ENCODE measurements around the gene ABCA7. TPM values are rescaled to one million over a fixed set of nuclear protein-coding genes. Genes with fewer than 3 reads are reported as not detected.

The ABCA7 gene
- total and polyA plus RNA-seq, 2 of the 13 experiments (the other 11 are each of a cell fraction or from before 2014, with no cell fraction given) = 4.4 to 32.4 TPM

DNA sequence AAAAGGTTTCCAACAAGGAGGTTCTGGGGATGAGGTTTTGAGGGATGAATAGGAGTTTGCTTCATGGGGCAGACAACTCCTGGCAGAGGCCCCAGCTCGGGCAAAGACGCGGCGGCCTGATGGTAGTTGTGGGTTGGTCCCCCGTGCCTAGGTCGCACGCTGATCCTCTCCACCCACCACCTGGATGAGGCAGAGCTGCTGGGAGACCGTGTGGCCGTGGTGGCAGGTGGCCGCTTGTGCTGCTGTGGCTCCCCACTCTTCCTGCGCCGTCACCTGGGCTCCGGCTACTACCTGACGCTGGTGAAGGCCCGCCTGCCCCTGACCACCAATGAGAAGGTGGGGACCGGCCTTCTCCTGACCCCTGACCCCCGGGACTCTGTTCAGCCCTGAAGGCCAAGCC, 11.9 kb downstream of the ABCA7 start:
- peak overlapping the region; percentile 85 for H3K4me2 ChIP-seq (ENCODE audit: low read depth, low read length)
- H2AFZ ChIP-seq (ENCODE audit: low read length) = no peak overlapping the region
- no peaks in the 10 kb centered on the region for H3K79me2 ChIP-seq (ENCODE audit: insufficient read depth, low read length)
- no peaks in the 10 kb centered on the region for H3K9me3 ChIP-seq (ENCODE audit: low read length)
- H3K4me1 ChIP-seq (ENCODE audit: insufficient read depth, low read length) = peaks cover 26% of the 10 kb centered on the region
- H3K27me3 ChIP-seq (ENCODE audit: control insufficient read depth in 1 of 2, insufficient read depth in 2 of 2, low read length in 2 of 2) = no peaks in the 10 kb centered on the region
- intact Hi-C loops (cut with micrococcal nuclease; ENCODE audit: unreplicated experiment) = loop anchor here (10.0 kb wide), 1 partner anchor 53 kb away; the partner anchor contains the start of gene GPX4
- in situ Hi-C loops (cut with HindIII; ENCODE audit: extremely low pct_ligation_motif_present, low pct_unique_long_range_greater_than_20kb) = no loop called here
- peak overlapping the region; percentile 69 for H3K9ac ChIP-seq (ENCODE audit: insufficient read depth, low read depth, low read length)
- peak overlapping the region; percentile 75 for H3K27ac ChIP-seq (ENCODE audit: extremely low read length, insufficient read depth, low read length)
- ChIA-PET POLR2A (interaction anchor here (0.6 to 1.9 kb wide), 12 partner anchors 9 to 133 kb away, joined by 3 to 9 read pairs (median 4); partner anchors contain the start of genes ABCA7 and ARHGAP45), CTCF (ENCODE audit: low intra/inter-chr PET ratio, low total read pairs) (no interaction called here)
- ATAC-seq (peak; percentile 51), DNase-seq (ENCODE audit: low spot score) (no peak), FAIRE-seq (no peak)
- peaks cover 7 to 27% of the 10 kb centered on the region in 2 experiments; a peak in 4 of 5 replicates for H3K36me3 ChIP-seq (replicated peaks in 1 of 2; ENCODE audit: control insufficient read depth in 1 of 2, insufficient read depth in 2 of 2, low read length in 2 of 2)
- no TSS peak for BruUV-seq (replicated peaks)
- peak overlapping the region; percentile 62 to 75 (median 64); a peak in 5 of 6 replicates for H3K4me3 ChIP-seq (replicated peaks in 1 of 3; ENCODE audit: insufficient read depth in 1 of 3, low read depth in 2 of 3, low read length in 3 of 3)
- H4K20me1 ChIP-seq (ENCODE audit: insufficient read depth, low read length) = no peaks in the 10 kb centered on the region
- 13% methylated on average over 3 of the region's 17 CpGs for WGBS (ENCODE audit: low lambda C conversion rate)
- TF ChIP-seq MEIS1 (CRISPR knock-in tag; IDR thresholded peaks at IDR 0.05; ENCODE audit: borderline replicate concordance) (0 out of 2 replicates have a peak, but pooled peaks have one; percentile 12), ZNF737 (CRISPR knock-in tag; IDR thresholded peaks at IDR 0.05; ENCODE audit: borderline replicate concordance) (0 out of 2 replicates have a peak, but pooled peaks have one; percentile 36), NFYB (CRISPR knock-in tag; IDR thresholded peaks at IDR 0.05) (peak; percentile 23; the same call in 1 of the 2 replicates), ZXDC (CRISPR knock-in tag; IDR thresholded peaks at IDR 0.05) (peak; percentile 65; the same call in 1 of the 2 replicates), SP140L (CRISPR knock-in tag; IDR thresholded peaks at IDR 0.05; ENCODE audit: borderline replicate concordance) (no peak), REPIN1 (CRISPR knock-in tag; IDR thresholded peaks at IDR 0.05; ENCODE audit: borderline replicate concordance, low read depth) (no peak), NR2C2 (CRISPR knock-in tag; IDR thresholded peaks at IDR 0.05; ENCODE audit: borderline replicate concordance) (peak; percentile 25; the same call in 1 of the 2 replicates), BORCS8-MEF2B (CRISPR knock-in tag; IDR thresholded peaks at IDR 0.05) (no peak), ZNF253 (CRISPR knock-in tag; IDR thresholded peaks at IDR 0.05; ENCODE audit: borderline replicate concordance) (0 out of 2 replicates have a peak, but pooled peaks have one; percentile 42), ZNF296 (CRISPR knock-in tag; conservative IDR thresholded peaks at IDR 0.05) (0 out of 2 replicates have a peak, but pooled peaks have one; percentile 42), SPEN (CRISPR knock-in tag; IDR thresholded peaks at IDR 0.05; ENCODE audit: low read depth) (peak; percentile 52; the same call in 1 of the 2 replicates), ZNF883 (CRISPR knock-in tag; IDR thresholded peaks at IDR 0.05; ENCODE audit: not compliant biosample characterization) (peak; percentile 12), ZNF335 (CRISPR knock-in tag; IDR thresholded peaks at IDR 0.05) (no peak), ZNF431 (CRISPR knock-in tag; IDR thresholded peaks at IDR 0.05; ENCODE audit: borderline replicate concordance, low read depth) (0 out of 2 replicates have a peak, but pooled peaks have one; percentile 65), NFIC (IDR thresholded peaks at IDR 0.05; ENCODE audit: low read length) (no peak), GATAD2A (CRISPR knock-in tag; IDR thresholded peaks at IDR 0.05) (0 out of 2 replicates have a peak, but pooled peaks have one; percentile 3), NR2F6 (IDR thresholded peaks at IDR 0.05) (no peak; the same call in none of the 2 replicates), NR2F6 (CRISPR knock-in tag; IDR thresholded peaks at IDR 0.05) (peak; percentile 46)
- TF ChIP-seq, protein P1, sequence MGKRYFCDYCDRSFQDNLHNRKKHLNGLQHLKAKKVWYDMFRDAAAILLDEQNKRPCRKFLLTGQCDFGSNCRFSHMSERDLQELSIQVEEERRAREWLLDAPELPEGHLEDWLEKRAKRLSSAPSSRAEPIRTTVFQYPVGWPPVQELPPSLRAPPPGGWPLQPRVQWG (CRISPR knock-in tag; IDR thresholded peaks at IDR 0.05; ENCODE audit: borderline replicate concordance, low read depth) = no peak
- TF ChIP-seq, protein P2, sequence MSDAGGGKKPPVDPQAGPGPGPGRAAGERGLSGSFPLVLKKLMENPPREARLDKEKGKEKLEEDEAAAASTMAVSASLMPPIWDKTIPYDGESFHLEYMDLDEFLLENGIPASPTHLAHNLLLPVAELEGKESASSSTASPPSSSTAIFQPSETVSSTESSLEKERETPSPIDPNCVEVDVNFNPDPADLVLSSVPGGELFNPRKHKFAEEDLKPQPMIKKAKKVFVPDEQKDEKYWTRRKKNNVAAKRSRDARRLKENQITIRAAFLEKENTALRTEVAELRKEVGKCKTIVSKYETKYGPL (CRISPR knock-in tag; IDR thresholded peaks at IDR 0.05) = no peak
- TF ChIP-seq, protein P3, sequence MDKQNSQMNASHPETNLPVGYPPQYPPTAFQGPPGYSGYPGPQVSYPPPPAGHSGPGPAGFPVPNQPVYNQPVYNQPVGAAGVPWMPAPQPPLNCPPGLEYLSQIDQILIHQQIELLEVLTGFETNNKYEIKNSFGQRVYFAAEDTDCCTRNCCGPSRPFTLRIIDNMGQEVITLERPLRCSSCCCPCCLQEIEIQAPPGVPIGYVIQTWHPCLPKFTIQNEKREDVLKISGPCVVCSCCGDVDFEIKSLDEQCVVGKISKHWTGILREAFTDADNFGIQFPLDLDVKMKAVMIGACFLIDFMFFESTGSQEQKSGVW (CRISPR knock-in tag; IDR thresholded peaks at IDR 0.05; ENCODE audit: borderline replicate concordance) = no peak

Measured in HepG2 (cell line).